Measurements from ENCODE around the gene KLHL34. TPM values are rescaled to one million over a fixed set of nuclear protein-coding genes. Genes with fewer than 3 reads are reported as not detected.

KLHL34 gene
- total and polyA plus RNA-seq, 2 experiments from 2014 or later: 0.81 to 1.1 TPM

DNA sequence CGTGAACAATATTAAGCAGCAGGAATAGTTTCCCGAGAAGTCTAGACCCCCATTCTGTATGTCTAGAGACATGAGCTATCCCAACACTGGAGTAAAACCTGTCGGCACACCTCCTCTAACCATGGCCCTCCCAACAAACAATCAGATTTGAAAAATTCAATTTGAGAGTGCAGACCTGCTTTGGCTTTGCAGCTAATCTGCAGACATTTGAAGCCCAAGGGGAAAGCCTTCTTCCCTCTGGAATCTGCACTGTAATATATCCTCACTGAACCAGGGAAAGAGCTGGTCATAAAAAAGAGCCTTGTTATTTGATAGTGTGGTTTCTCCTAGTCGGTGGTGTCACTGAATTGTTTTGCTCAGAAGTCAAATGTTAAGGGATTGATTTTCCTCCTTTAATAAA is 44.6 kb upstream of the KLHL34 start (continued):
- TF ChIP-seq, protein P1, sequence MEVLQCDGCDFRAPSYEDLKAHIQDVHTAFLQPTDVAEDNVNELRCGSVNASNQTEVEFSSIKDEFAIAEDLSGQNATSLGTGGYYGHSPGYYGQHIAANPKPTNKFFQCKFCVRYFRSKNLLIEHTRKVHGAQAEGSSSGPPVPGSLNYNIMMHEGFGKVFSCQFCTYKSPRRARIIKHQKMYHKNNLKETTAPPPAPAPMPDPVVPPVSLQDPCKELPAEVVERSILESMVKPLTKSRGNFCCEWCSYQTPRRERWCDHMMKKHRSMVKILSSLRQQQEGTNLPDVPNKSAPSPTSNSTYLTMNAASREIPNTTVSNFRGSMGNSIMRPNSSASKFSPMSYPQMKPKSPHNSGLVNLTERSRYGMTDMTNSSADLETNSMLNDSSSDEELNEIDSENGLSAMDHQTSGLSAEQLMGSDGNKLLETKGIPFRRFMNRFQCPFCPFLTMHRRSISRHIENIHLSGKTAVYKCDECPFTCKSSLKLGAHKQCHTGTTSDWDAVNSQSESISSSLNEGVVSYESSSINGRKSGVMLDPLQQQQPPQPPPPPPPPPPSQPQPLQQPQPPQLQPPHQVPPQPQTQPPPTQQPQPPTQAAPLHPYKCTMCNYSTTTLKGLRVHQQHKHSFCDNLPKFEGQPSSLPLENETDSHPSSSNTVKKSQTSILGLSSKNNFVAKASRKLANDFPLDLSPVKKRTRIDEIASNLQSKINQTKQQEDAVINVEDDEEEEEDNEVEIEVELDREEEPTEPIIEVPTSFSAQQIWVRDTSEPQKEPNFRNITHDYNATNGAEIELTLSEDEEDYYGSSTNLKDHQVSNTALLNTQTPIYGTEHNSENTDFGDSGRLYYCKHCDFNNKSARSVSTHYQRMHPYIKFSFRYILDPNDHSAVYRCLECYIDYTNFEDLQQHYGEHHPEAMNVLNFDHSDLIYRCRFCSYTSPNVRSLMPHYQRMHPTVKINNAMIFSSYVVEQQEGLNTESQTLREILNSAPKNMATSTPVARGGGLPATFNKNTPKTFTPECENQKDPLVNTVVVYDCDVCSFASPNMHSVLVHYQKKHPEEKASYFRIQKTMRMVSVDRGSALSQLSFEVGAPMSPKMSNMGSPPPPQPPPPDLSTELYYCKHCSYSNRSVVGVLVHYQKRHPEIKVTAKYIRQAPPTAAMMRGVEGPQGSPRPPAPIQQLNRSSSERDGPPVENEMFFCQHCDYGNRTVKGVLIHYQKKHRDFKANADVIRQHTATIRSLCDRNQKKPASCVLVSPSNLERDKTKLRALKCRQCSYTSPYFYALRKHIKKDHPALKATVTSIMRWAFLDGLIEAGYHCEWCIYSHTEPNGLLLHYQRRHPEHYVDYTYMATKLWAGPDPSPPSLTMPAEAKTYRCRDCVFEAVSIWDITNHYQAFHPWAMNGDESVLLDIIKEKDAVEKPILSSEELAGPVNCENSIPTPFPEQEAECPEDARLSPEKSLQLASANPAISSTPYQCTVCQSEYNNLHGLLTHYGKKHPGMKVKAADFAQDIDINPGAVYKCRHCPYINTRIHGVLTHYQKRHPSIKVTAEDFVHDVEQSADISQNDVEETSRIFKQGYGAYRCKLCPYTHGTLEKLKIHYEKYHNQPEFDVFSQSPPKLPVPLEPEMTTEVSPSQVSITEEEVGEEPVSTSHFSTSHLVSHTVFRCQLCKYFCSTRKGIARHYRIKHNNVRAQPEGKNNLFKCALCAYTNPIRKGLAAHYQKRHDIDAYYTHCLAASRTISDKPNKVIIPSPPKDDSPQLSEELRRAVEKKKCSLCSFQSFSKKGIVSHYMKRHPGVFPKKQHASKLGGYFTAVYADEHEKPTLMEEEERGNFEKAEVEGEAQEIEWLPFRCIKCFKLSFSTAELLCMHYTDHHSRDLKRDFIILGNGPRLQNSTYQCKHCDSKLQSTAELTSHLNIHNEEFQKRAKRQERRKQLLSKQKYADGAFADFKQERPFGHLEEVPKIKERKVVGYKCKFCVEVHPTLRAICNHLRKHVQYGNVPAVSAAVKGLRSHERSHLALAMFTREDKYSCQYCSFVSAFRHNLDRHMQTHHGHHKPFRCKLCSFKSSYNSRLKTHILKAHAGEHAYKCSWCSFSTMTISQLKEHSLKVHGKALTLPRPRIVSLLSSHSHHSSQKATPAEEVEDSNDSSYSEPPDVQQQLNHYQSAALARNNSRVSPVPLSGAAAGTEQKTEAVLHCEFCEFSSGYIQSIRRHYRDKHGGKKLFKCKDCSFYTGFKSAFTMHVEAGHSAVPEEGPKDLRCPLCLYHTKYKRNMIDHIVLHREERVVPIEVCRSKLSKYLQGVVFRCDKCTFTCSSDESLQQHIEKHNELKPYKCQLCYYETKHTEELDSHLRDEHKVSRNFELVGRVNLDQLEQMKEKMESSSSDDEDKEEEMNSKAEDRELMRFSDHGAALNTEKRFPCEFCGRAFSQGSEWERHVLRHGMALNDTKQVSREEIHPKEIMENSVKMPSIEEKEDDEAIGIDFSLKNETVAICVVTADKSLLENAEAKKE (CRISPR knock-in tag; IDR thresholded peaks at IDR 0.05): no peak
- TF ChIP-seq NANOG (IDR thresholded peaks at IDR 0.05; ENCODE audit: borderline replicate concordance) (no peak), POLR2AphosphoS5 (IDR thresholded peaks at IDR 0.05; ENCODE audit: low read depth) (no peak), ZNF331 (CRISPR knock-in tag; IDR thresholded peaks at IDR 0.05; ENCODE audit: low read depth) (no peak)

DNA sequence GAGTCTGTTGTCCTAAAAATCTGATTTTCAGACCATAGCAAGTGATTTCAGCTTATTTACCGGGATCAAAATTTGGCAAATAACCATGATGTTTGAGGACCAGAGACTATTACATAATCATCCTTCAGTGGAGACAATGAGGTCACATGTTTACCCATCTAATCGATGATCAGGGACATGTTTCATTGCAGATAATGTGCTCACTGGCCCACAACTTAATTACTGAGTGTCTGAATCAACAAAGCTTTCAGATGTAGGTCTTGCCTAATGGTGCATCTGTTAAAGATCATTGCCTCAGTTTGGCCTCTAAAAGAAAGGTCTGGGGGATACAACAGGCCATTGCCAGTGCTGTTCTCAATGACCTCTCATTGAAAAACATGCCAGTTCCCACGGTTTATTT is 42.8 kb upstream of the KLHL34 start:
- no peaks in the 10 kb centered on the region for H3K27me3 Mint-ChIP-seq (ENCODE audit: insufficient read depth, low read depth, poor library complexity)
- peaks cover 11% of the 10 kb centered on the region; the same call in 2 of the 3 replicates for H3K4me1 Mint-ChIP-seq
- H3K9me3 Mint-ChIP-seq: no peaks in the 10 kb centered on the region
- no peak overlapping the region for H3K27ac ChIP-seq (ENCODE audit: low read depth)
- no peaks in the 10 kb centered on the region for H3K36me3 ChIP-seq (ENCODE audit: insufficient read depth)
- no peak overlapping the region for H3K4me2 ChIP-seq
- no peaks in the 10 kb centered on the region for H3K79me2 ChIP-seq (replicated peaks; ENCODE audit: insufficient read depth)
- ATAC-seq (no peak), DNase-seq (ENCODE audit: low spot score) (no peak)
- H3K4me3 ChIP-seq: no peak overlapping the region
- no peaks in the 10 kb centered on the region for H3K4me1 ChIP-seq (ENCODE audit: insufficient read depth)
- no peaks in the 10 kb centered on the region for H3F3A ChIP-seq (replicated peaks; ENCODE audit: low read depth)
- H3K27ac Mint-ChIP-seq: no peak overlapping the region
- TF ChIP-seq NANOG (IDR thresholded peaks at IDR 0.05; ENCODE audit: borderline replicate concordance): no peak
- no peak for TF ChIP-seq ZNF114 (CRISPR knock-in tag; IDR thresholded peaks at IDR 0.05)
- TF ChIP-seq JUNB (IDR thresholded peaks at IDR 0.05; ENCODE audit: unreplicated experiment): no peak
- no peak for TF ChIP-seq STAT1 (IDR thresholded peaks at IDR 0.05; ENCODE audit: unreplicated experiment)
- TF ChIP-seq, protein P2, sequence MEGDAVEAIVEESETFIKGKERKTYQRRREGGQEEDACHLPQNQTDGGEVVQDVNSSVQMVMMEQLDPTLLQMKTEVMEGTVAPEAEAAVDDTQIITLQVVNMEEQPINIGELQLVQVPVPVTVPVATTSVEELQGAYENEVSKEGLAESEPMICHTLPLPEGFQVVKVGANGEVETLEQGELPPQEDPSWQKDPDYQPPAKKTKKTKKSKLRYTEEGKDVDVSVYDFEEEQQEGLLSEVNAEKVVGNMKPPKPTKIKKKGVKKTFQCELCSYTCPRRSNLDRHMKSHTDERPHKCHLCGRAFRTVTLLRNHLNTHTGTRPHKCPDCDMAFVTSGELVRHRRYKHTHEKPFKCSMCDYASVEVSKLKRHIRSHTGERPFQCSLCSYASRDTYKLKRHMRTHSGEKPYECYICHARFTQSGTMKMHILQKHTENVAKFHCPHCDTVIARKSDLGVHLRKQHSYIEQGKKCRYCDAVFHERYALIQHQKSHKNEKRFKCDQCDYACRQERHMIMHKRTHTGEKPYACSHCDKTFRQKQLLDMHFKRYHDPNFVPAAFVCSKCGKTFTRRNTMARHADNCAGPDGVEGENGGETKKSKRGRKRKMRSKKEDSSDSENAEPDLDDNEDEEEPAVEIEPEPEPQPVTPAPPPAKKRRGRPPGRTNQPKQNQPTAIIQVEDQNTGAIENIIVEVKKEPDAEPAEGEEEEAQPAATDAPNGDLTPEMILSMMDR (conservative IDR thresholded peaks at IDR 0.05; ENCODE audit: low read depth in 2 of 2): no peak
- H3K27me3 ChIP-seq (ENCODE audit: insufficient read depth): no peaks in the 10 kb centered on the region
- no peak overlapping the region for H2AFZ ChIP-seq
- no peaks in the 10 kb centered on the region for H3K36me3 Mint-ChIP-seq (ENCODE audit: low read depth)
- H3K4me3 Mint-ChIP-seq: no peak overlapping the region
- no peaks in the 10 kb centered on the region for H3K9me2 ChIP-seq (ENCODE audit: insufficient read depth)
- no peaks in the 10 kb centered on the region for H4K20me1 ChIP-seq (replicated peaks; ENCODE audit: insufficient read depth)
